HCT116 (cell line): ENCODE results near the gene LUZP2. TPM values are rescaled to one million over a fixed set of nuclear protein-coding genes. Genes with fewer than 3 reads are reported as not detected.

ENCODE experiments used
- ATAC-seq: fragments of 200-7000 bp; cut with Tn5 transposase; 2 replicates; pipeline ENCODE4 v1.9.1; 2020; ENCODE audit warnings: mild to moderate bottlenecking, moderate library complexity
- BruUV-seq: library from RNA; stranded (reverse); fragments of 400-500 nt; replicated peaks from 2 replicates; lab custom pipeline; 2021; lab: Mats Ljungman, UMichigan
- CTCF ChIA-PET: fragments of 300-600 bp; sonication (Branson Sonifier 250); formaldehyde crosslinking; loops from one replicate; lab custom pipeline; 2021; ENCODE audit warnings: antibody characterized with exemption; lab: Charles Lee
- POLR2A ChIA-PET: fragments of 300-600, 350-600 bp; sonication (Branson Sonifier 250); formaldehyde crosslinking; loops from one replicate; lab custom pipeline; 2021; ENCODE audit warnings: antibody characterized with exemption; lab: Charles Lee
- RAD21 ChIA-PET, 2 experiments: fragments of 300-600 bp; sonication (Branson Sonifier 250); formaldehyde crosslinking; loops; one replicate each; lab custom pipeline; 2023; ENCODE audit warnings: low total read pairs in 2 of 2; ENCODE audit not compliant: uncharacterized antibody in 2 of 2, unreplicated experiment in 2 of 2, low non-redundant PET in 1 of 2; lab: Charles Lee
- DNase-seq: peaks from one replicate; pipeline ENCODE4 v3.0.0-alpha.2; 2010; ENCODE audit warnings: low read depth, low spot score
- H2AFZ ChIP-seq: fragments of 200-600 bp; shearing (Covaris generic), sonication (generic); 2 replicates; pipeline ENCODE4 v1.6.1; 2017; ENCODE audit warnings: low read depth, mixed run types, mixed read lengths, antibody characterized with exemption, low read length; ENCODE audit not compliant: poor library complexity, severe bottlenecking
- H3K27ac ChIP-seq: 2 replicates; pipeline ENCODE4 v1.5.1; 2012; ENCODE audit warnings: low read depth, low read length
- H3K27me3 ChIP-seq: fragments of 200-600 bp; sonication (generic); 2 replicates; pipeline ENCODE4 v1.6.1; 2016; ENCODE audit warnings: mixed run types, low read length, mixed read lengths; ENCODE audit not compliant: insufficient read depth
- H3K36me3 ChIP-seq, 2 experiments: fragments of 200-500 bp in 1 of 2; fragments of 200-600 bp in 1 of 2; sonication (Bioruptor generic) in 1 of 2; sonication (generic) in 1 of 2; 2 replicates each; pipeline versions ENCODE4 v1.5.1 to v1.6.1; 2014 to 2016; ENCODE audit warnings: low read length in 2 of 2, inconsistent platforms in 1 of 2, mixed read lengths in 1 of 2, mixed run types in 1 of 2; ENCODE audit not compliant: insufficient read depth in 2 of 2, control insufficient read depth in 1 of 2
- H3K4me1 ChIP-seq, 2 experiments: fragments of 200-600 bp in 1 of 2; sonication (generic) in 1 of 2; 2 replicates each; pipeline versions ENCODE4 v1.5.1 to v1.6.1; 2012 to 2017; ENCODE audit warnings: low read length in 2 of 2, inconsistent platforms in 1 of 2, mild to moderate bottlenecking in 1 of 2, mixed read lengths in 1 of 2, mixed run types in 1 of 2, moderate library complexity in 1 of 2; ENCODE audit not compliant: insufficient read depth in 2 of 2, control insufficient read depth in 1 of 2
- H3K4me2 ChIP-seq: fragments of 200-600 bp; sonication (generic); 2 replicates; pipeline ENCODE4 v1.6.1; 2017; ENCODE audit warnings: mixed run types, low read length, mixed read lengths
- H3K4me3 ChIP-seq, 2 experiments: fragments of 200-600 bp in 1 of 2; sonication (generic) in 1 of 2; replicated peaks in 1 of 2; 2 replicates each; pipeline ENCODE4 v1.5.1; 2011 to 2016; ENCODE audit warnings: low read length in 2 of 2, control low read depth in 1 of 2, low read depth in 1 of 2, mild to moderate bottlenecking in 1 of 2, mixed read lengths in 1 of 2, mixed run types in 1 of 2
- H3K79me2 ChIP-seq: fragments of 200-600 bp; sonication (generic); 2 replicates; pipeline ENCODE4 v1.6.1; 2017; ENCODE audit warnings: mild to moderate bottlenecking, mixed run types, low read length, moderate library complexity, mixed read lengths; ENCODE audit not compliant: insufficient read depth
- H3K9ac ChIP-seq: fragments of 200-600 bp; sonication (generic); 2 replicates; pipeline ENCODE4 v1.6.1; 2016; ENCODE audit warnings: low read length, mixed read lengths
- H3K9me2 ChIP-seq: fragments of 200-600 bp; sonication (generic), shearing (Covaris generic); 2 replicates; pipeline ENCODE4 v1.6.1; 2017; ENCODE audit warnings: mixed run types, mild to moderate bottlenecking, moderate library complexity; ENCODE audit not compliant: insufficient read depth
- H3K9me3 ChIP-seq, 2 experiments: fragments of 200-500 bp in 1 of 2; fragments of 200-600 bp in 1 of 2; sonication (Bioruptor generic) in 1 of 2; sonication (generic) in 1 of 2; 2 replicates each; pipeline ENCODE4 v1.6.1; 2014 to 2017; ENCODE audit warnings: low read length in 2 of 2, mixed read lengths in 2 of 2, inconsistent platforms in 1 of 2, low read depth in 1 of 2, mild to moderate bottlenecking in 1 of 2, mixed run types in 1 of 2, moderate library complexity in 1 of 2; ENCODE audit not compliant: control insufficient read depth in 1 of 2, insufficient read depth in 1 of 2
- H4K20me1 ChIP-seq: fragments of 200-600 bp; sonication (generic), shearing (Covaris generic); 2 replicates; pipeline ENCODE4 v1.6.1; 2017; ENCODE audit warnings: mixed run types, mild to moderate bottlenecking, moderate library complexity; ENCODE audit not compliant: insufficient read depth
- CBX3 ChIP-seq: IDR thresholded peaks from 2 replicates; pipeline ENCODE4 v1.6.1; 2012; ENCODE audit warnings: low read depth
- ELF1 ChIP-seq: IDR thresholded peaks from 2 replicates; pipeline ENCODE4 v1.6.1; 2012; ENCODE audit warnings: low read depth, borderline replicate concordance
- EZH2 ChIP-seq: fragments of 200-600 bp; sonication (generic); IDR thresholded peaks from 2 replicates; pipeline ENCODE4 v1.6.1; 2017; ENCODE audit warnings: antibody characterized with exemption, mixed run types
- RAD21 ChIP-seq: IDR thresholded peaks from 2 replicates; pipeline ENCODE4 v1.6.1; 2012; ENCODE audit warnings: low read depth, mild to moderate bottlenecking
- SP1 ChIP-seq: IDR thresholded peaks from 2 replicates; pipeline ENCODE4 v1.6.1; 2012; ENCODE audit warnings: low read depth
- SRF ChIP-seq: IDR thresholded peaks from 2 replicates; pipeline ENCODE4 v1.6.1; 2012; ENCODE audit warnings: low read depth
- intact Hi-C: fragments of 100-400 bp; cut with micrococcal nuclease; formaldehyde crosslinking; loops from 2 replicates; pipeline ENCODE4 v1.10.0; 2022
- total RNA-seq: library from RNA; stranded (reverse); gene quantifications from one replicate; pipeline ENCODE4 v1.2.1, GENCODE V29; 2021; ENCODE audit not compliant: unreplicated experiment
- TF ChIP-seq, protein P1 (sequence below), 3 experiments: fragments of 200-600 bp in 1 of 3; sonication (generic) in 1 of 3; IDR thresholded peaks in 2 of 3; conservative IDR thresholded peaks in 1 of 3; 2 replicates each; pipeline ENCODE4 v1.5.1; 2012 to 2017; ENCODE audit warnings: low read depth in 2 of 3, low read length in 2 of 3, antibody characterized with exemption in 1 of 3, borderline replicate concordance in 1 of 3, control low read depth in 1 of 3, mild to moderate bottlenecking in 1 of 3, mixed read lengths in 1 of 3, mixed run types in 1 of 3, moderate library complexity in 1 of 3; ENCODE audit not compliant: insufficient read depth in 1 of 3
- TF ChIP-seq, protein P2 (sequence below): IDR thresholded peaks from 2 replicates; pipeline ENCODE4 v1.6.1; 2011; ENCODE audit warnings: mild to moderate bottlenecking, low read length, moderate library complexity; ENCODE audit not compliant: insufficient replicate concordance; ENCODE audit errors: extremely low read depth

The LUZP2 gene
- total RNA-seq, 1 experiment from 2014 or later: not detected

DNA sequence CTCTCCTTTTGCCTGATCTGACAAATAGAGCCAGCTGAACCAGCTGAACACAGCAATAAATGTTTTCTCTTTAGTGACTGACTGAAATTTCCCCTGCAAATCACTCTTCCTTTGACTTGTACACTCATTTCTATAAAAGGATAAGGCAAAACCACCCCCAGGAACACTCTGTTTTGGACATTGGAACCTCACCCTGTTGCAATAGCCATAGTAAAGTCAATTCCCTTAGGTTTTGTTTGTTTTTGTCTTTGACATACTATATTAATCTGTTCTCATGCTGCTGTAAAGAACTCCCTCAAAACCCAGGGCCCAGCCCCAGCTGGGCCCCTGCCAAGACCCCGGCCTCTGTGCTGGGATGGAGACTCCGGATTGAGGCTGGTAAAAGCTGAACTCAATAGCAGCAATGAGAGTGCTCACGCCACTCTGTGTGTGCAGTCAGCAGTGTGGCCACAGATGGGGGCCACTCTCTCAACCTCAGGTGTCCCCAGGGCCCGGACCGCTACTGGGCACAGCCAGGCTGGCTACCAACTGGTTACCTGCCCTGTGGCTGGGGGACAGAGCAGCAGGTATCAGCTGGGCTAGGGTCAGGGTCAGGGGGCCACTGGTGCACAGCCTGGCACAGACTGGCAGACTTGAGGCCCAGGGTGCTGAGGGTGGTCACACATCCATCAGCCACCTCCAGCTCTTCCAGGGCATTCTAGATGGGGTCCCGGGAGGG is 597.4 kb downstream of the LUZP2 start (continued):
- TF ChIP-seq CBX3 (no peak), SP1 (no peak)

DNA sequence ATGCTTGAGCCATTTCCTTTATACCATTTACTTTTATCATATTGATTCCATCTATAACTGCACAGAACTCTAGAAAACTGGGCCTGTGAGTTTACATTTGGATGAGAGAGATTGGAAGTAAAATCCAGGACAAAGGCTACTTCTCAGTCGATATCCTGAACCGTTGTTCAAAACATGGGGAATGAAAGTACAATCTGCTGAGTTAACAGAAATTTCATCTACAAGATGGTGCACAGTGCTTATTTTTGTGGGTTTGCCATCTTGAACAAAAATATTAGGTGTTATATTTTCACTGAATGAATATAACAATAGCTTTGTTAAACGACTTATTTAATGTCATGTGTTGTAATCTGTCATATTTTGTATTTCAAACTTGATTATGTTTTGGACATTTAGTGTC is 622.6 kb downstream of the LUZP2 start:
- no peak for ATAC-seq
- BruUV-seq: no TSS peak
- ChIA-PET CTCF (no interaction called here), RAD21 (no interaction called here), POLR2A (no interaction called here)
- TF ChIP-seq, protein P1, sequence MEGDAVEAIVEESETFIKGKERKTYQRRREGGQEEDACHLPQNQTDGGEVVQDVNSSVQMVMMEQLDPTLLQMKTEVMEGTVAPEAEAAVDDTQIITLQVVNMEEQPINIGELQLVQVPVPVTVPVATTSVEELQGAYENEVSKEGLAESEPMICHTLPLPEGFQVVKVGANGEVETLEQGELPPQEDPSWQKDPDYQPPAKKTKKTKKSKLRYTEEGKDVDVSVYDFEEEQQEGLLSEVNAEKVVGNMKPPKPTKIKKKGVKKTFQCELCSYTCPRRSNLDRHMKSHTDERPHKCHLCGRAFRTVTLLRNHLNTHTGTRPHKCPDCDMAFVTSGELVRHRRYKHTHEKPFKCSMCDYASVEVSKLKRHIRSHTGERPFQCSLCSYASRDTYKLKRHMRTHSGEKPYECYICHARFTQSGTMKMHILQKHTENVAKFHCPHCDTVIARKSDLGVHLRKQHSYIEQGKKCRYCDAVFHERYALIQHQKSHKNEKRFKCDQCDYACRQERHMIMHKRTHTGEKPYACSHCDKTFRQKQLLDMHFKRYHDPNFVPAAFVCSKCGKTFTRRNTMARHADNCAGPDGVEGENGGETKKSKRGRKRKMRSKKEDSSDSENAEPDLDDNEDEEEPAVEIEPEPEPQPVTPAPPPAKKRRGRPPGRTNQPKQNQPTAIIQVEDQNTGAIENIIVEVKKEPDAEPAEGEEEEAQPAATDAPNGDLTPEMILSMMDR (IDR thresholded peaks at IDR 0.05 in 2 of 3, conservative IDR thresholded peaks at IDR 0.05 in 1 of 3; ENCODE audit: borderline replicate concordance in 1 of 3, insufficient read depth in 1 of 3, low read depth in 2 of 3, low read length in 2 of 3): no peak
- TF ChIP-seq SRF (no peak), CBX3 (no peak), EZH2 (no peak), RAD21 (no peak), ELF1 (no peak), SP1 (no peak)
- TF ChIP-seq, protein P2, sequence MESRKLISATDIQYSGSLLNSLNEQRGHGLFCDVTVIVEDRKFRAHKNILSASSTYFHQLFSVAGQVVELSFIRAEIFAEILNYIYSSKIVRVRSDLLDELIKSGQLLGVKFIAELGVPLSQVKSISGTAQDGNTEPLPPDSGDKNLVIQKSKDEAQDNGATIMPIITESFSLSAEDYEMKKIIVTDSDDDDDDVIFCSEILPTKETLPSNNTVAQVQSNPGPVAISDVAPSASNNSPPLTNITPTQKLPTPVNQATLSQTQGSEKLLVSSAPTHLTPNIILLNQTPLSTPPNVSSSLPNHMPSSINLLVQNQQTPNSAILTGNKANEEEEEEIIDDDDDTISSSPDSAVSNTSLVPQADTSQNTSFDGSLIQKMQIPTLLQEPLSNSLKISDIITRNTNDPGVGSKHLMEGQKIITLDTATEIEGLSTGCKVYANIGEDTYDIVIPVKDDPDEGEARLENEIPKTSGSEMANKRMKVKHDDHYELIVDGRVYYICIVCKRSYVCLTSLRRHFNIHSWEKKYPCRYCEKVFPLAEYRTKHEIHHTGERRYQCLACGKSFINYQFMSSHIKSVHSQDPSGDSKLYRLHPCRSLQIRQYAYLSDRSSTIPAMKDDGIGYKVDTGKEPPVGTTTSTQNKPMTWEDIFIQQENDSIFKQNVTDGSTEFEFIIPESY: no peak
- no peaks in the 10 kb centered on the region for H3K4me1 ChIP-seq
- no peaks in the 10 kb centered on the region for H3K27me3 ChIP-seq
- no peaks in the 10 kb centered on the region for H4K20me1 ChIP-seq
- no peaks in the 10 kb centered on the region for H3K36me3 ChIP-seq
- no peak overlapping the region for H3K4me3 ChIP-seq
- no peak overlapping the region for H2AFZ ChIP-seq
- intact Hi-C loops: no loop called here
- no peaks in the 10 kb centered on the region for H3K79me2 ChIP-seq
- no peak overlapping the region for H3K27ac ChIP-seq
- H3K4me2 ChIP-seq: no peak overlapping the region
- no peaks in the 10 kb centered on the region for H3K9me2 ChIP-seq
- H3K9me3 ChIP-seq: peaks cover 3 to 6% of the 10 kb centered on the region in 2 experiments; a peak in 2 of 4 replicates
- DNase-seq: no peak
- no peak overlapping the region for H3K9ac ChIP-seq
